Measurements from ENCODE around the gene CLTCL1.
"Not testable (repeated sequence)": the region's sequence is repeated elsewhere in the genome, so short reads cannot be mapped to it uniquely, and the experiment has no call there.

CLTCL1 gene

GRCh38 chr22:19204640-19205039, 86.9 kb downstream of the CLTCL1 start:
- Histone ChIP-seq H3K27ac (replicated peaks) (no peak overlapping the region), H3K27me3 (ENCODE audit: insufficient read depth, poor library complexity, severe bottlenecking) (no peaks in the 10 kb centered on the region), H3K4me3 (replicated peaks; ENCODE audit: insufficient read depth, low read length) (no peak overlapping the region)
- no peak for DNase-seq (ENCODE audit: low read depth in 1 of 2, low spot score in 1 of 2)
- TF ChIP-seq REST (IDR thresholded peaks at IDR 0.05; ENCODE audit: insufficient replicate concordance, low read depth) (no peak), GABPA (IDR thresholded peaks at IDR 0.05; ENCODE audit: low read depth) (no peak), CTCF (IDR thresholded peaks at IDR 0.05; ENCODE audit: insufficient read depth, low read length) (no peak)

GRCh38 chr22:19203834-19204233, 87.7 kb downstream of the CLTCL1 start:
- no peak for DNase-seq (ENCODE audit: low read depth in 1 of 2, low spot score in 1 of 2)
- Histone ChIP-seq H3K27me3 (ENCODE audit: insufficient read depth, poor library complexity, severe bottlenecking) (no peaks in the 10 kb centered on the region), H3K27ac (replicated peaks) (no peak overlapping the region), H3K4me3 (replicated peaks; ENCODE audit: insufficient read depth, low read length) (no peak overlapping the region)
- TF ChIP-seq GABPA (IDR thresholded peaks at IDR 0.05; ENCODE audit: low read depth) (no peak), CTCF (IDR thresholded peaks at IDR 0.05; ENCODE audit: insufficient read depth, low read length) (no peak), REST (IDR thresholded peaks at IDR 0.05; ENCODE audit: insufficient replicate concordance, low read depth) (no peak), SPI1 (IDR thresholded peaks at IDR 0.05; ENCODE audit: borderline replicate concordance, low read depth) (no peak), POLR2AphosphoS5 (IDR thresholded peaks at IDR 0.05; ENCODE audit: low read depth) (no peak)

GRCh38 chr22:19202799-19203186, 88.7 kb downstream of the CLTCL1 start:
- H3K4me3 ChIP-seq (replicated peaks; ENCODE audit: insufficient read depth, low read length); DNase-seq (ENCODE audit: low read depth in 1 of 2, low spot score in 1 of 2); H3K27me3 ChIP-seq (ENCODE audit: insufficient read depth, poor library complexity, severe bottlenecking): not testable (repeated sequence)
- H3K27ac ChIP-seq (replicated peaks) = peak overlapping the region; percentile 6; the same call in 1 of the 2 replicates

- peak; percentile 82 for TF ChIP-seq REST (IDR thresholded peaks at IDR 0.05; ENCODE audit: insufficient replicate concordance, low read depth)
- no peak for TF ChIP-seq GABPA (IDR thresholded peaks at IDR 0.05; ENCODE audit: low read depth)
- DNase-seq (ENCODE audit: low read depth in 1 of 2, low spot score in 1 of 2) = peak; percentile 55 to 74
- Histone ChIP-seq H3K27ac (replicated peaks) (peak overlapping the region; percentile 55), H3K27me3 (ENCODE audit: insufficient read depth, poor library complexity, severe bottlenecking) (no peaks in the 10 kb centered on the region), H3K4me3 (replicated peaks; ENCODE audit: insufficient read depth, low read length) (no peak overlapping the region)
Measured at GRCh38 chr22:19201869-19202798, 89.4 kb downstream of the CLTCL1 start.
